Medulla oblongata (tissue), 1 donor: Measurements from ENCODE around the gene DHRS7B.
"Not testable (repeated sequence)": the region's sequence is repeated elsewhere in the genome, so short reads cannot be mapped to it uniquely, and the experiment has no call there.

Experiments used
- DNase-seq: peaks from one replicate; pipeline ENCODE4 v3.0.0-alpha.2; 2015; ENCODE audit errors: extremely low spot score

Gene DHRS7B

GRCh38 chr17:21126645-21127508 lies at the start of gene DHRS7B:
Gene DHRS7B (plus strand): TSS chr17:21126964. CDS start chr17:21126972, 8 bp downstream.
- DNase-seq: peak; percentile 99

GRCh38 chr17:21077281-21077680 lies 49.5 kb upstream of the DHRS7B start:
- DNase-seq: no peak

GRCh38 chr17:21078016-21078780 lies 48.6 kb upstream of the DHRS7B start:
- DNase-seq: peak; percentile 20

GRCh38 chr17:21079196-21079595 lies 47.6 kb upstream of the DHRS7B start:
- DNase-seq: peak; percentile 48

- DNase-seq: no peak
Observed at GRCh38 chr17:21082001-21082436, 44.7 kb upstream of the DHRS7B start.

GRCh38 chr17:21085280-21085679 lies 41.5 kb upstream of the DHRS7B start:
- DNase-seq: not testable (repeated sequence)

GRCh38 chr17:21085707-21086106 lies 41.1 kb upstream of the DHRS7B start:
- DNase-seq: no peak

- no peak for DNase-seq
Observed at GRCh38 chr17:21089145-21089544, 37.6 kb upstream of the DHRS7B start.

GRCh38 chr17:21089933-21090901 lies 36.5 kb upstream of the DHRS7B start:
- no peak for DNase-seq

GRCh38 chr17:21090902-21091618 lies 35.7 kb upstream of the DHRS7B start:
- peak; percentile 65 for DNase-seq

- no peak for DNase-seq
Observed at GRCh38 chr17:21094298-21094704, 32.5 kb upstream of the DHRS7B start.

- no peak for DNase-seq
Observed at GRCh38 chr17:21095735-21096134, 31.0 kb upstream of the DHRS7B start.

- DNase-seq: no peak
Observed at GRCh38 chr17:21096874-21097273, 29.9 kb upstream of the DHRS7B start.

- DNase-seq: peak; percentile 74
Observed at GRCh38 chr17:21098934-21099689, 27.7 kb upstream of the DHRS7B start.

GRCh38 chr17:21100636-21101035 lies 26.1 kb upstream of the DHRS7B start:
- no peak for DNase-seq

GRCh38 chr17:21104608-21105007 lies 22.2 kb upstream of the DHRS7B start:
- DNase-seq: no peak

- DNase-seq: no peak
Observed at GRCh38 chr17:21105064-21105894, 21.5 kb upstream of the DHRS7B start.

GRCh38 chr17:21106316-21106715 lies 20.4 kb upstream of the DHRS7B start:
- no peak for DNase-seq

- not testable (repeated sequence) for DNase-seq
Observed at GRCh38 chr17:21107067-21107650, 19.6 kb upstream of the DHRS7B start.
